ENCODE data around the gene AKIP1.

Gene AKIP1

DNA sequence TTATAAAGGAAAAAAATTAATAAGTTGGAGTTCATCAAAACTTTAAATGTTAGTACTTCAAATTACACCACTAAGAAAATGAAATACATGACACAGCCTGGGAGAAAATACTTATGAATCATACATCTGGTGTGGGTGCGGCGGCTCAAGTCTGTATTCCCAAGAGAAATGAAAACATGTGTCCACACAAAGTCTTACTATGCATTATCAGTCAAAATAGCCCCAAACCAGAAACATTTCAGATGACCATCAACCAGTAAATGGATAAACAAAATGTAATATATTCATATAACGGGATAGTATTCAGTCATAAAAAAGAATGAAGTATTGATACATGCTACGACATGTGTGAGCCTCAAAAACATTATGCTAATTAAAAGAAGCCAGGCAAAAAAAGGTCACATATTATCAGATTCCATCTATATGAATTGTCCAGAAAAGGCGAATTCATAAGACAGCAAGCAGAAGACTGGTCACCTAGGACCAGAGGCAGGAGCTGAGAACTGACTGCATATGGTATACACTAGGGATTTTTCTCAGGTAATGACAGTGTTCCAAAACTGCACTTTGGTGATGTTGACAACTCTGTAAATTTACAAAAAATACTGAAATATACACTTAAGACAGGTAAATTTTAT is 5.3 kb upstream of the AKIP1 start:
- peaks cover 3% of the 10 kb centered on the region for H3K27me3 Mint-ChIP-seq
- no peak overlapping the region for H3K27ac Mint-ChIP-seq
- H3K9me3 Mint-ChIP-seq, result no peaks in the 10 kb centered on the region
- no peak overlapping the region for H3K4me3 Mint-ChIP-seq
- H3K4me1 Mint-ChIP-seq (ENCODE audit: low read depth), result peaks cover 36% of the 10 kb centered on the region
- no peaks in the 10 kb centered on the region for H3K36me3 Mint-ChIP-seq (ENCODE audit: low read depth)

DNA sequence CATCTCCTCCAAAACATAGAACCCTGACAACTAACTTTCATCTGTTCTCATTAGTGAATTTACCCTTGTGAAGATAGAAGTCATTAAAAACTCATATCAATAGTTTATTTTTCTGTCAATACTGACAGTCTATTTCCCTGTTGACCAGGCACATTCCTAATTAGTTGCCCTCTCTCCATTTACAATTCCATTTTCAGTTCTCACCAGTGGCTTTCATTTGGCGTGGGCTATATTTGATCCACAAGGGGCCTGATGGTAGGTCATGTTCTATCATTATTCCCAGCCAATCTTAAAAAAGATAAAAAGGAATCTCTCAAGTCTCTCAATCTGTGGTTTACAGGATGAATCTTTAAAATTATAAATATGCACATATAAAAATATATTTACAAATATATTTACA is 3.9 kb upstream of the AKIP1 start:
- no peaks in the 10 kb centered on the region for H3K27me3 Mint-ChIP-seq
- H3K4me3 Mint-ChIP-seq, result no peak overlapping the region
- no peaks in the 10 kb centered on the region for H3K36me3 Mint-ChIP-seq (ENCODE audit: low read depth)
- H3K4me1 Mint-ChIP-seq (ENCODE audit: low read depth), result peaks cover 36% of the 10 kb centered on the region
- no peak overlapping the region for H3K27ac Mint-ChIP-seq
- H3K9me3 Mint-ChIP-seq, result no peaks in the 10 kb centered on the region

GRCh38 chr11:8908099-8908498 is 2.9 kb upstream of the AKIP1 start:
- Mint-ChIP-seq H3K4me3 (no peak overlapping the region), H3K4me1 (ENCODE audit: low read depth) (peaks cover 42% of the 10 kb centered on the region), H3K27me3 (no peaks in the 10 kb centered on the region), H3K9me3 (no peaks in the 10 kb centered on the region), H3K27ac (no peak overlapping the region), H3K36me3 (ENCODE audit: low read depth) (peaks cover 4% of the 10 kb centered on the region)

GRCh38 chr11:8910649-8911026 is 351 bp upstream of the AKIP1 start:
- H3K9me3 Mint-ChIP-seq, result no peaks in the 10 kb centered on the region
- no peaks in the 10 kb centered on the region for H3K27me3 Mint-ChIP-seq
- H3K4me3 Mint-ChIP-seq, result peak overlapping the region; percentile 88
- H3K27ac Mint-ChIP-seq, result no peak overlapping the region
- peaks cover 55% of the 10 kb centered on the region for H3K4me1 Mint-ChIP-seq (ENCODE audit: low read depth)
- peaks cover 17% of the 10 kb centered on the region for H3K36me3 Mint-ChIP-seq (ENCODE audit: low read depth)

DNA sequence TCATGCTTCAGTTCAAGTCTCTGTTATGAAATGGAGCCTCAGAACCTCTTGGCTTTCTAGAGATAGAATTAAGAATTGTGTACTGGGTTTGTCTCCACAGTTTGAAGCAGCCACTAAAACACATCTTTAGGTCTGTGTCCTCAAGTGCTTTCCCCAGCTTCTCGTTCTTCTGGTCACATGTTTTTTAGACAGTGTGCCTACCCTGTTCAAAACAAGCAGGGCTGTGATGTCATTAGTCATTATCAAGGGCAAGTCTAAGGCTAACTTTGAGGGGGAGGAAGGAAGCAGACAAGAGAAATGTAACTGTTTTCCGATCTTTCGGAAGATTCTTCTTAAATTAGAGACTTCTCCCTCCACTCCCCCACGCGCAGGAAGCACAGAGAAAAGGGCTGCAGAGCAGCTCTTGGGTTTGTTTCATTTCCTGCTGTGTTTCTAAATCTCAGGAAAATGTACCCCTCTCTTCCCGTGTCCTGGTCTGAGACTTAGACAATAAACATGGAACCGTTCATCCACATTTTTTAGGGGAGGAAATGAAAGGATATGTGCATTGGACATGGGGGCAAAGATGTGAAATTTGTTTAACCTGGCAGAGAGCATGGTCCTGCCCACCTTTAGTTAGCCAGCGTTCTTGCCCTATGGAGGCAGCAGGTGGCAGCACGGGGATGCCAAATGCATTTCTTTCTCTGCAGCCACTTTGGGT is 3.1 kb downstream of the AKIP1 start:
- Mint-ChIP-seq H3K9me3 (no peaks in the 10 kb centered on the region), H3K27ac (peak overlapping the region; percentile 71), H3K4me3 (peak overlapping the region; percentile 68), H3K4me1 (ENCODE audit: low read depth) (peaks cover 34% of the 10 kb centered on the region), H3K27me3 (no peaks in the 10 kb centered on the region), H3K36me3 (ENCODE audit: low read depth) (peaks cover 39% of the 10 kb centered on the region)

- Mint-ChIP-seq H3K27ac (no peak overlapping the region), H3K9me3 (no peaks in the 10 kb centered on the region), H3K27me3 (no peaks in the 10 kb centered on the region), H3K4me3 (peak overlapping the region; percentile 68), H3K36me3 (ENCODE audit: low read depth) (peaks cover 43% of the 10 kb centered on the region), H3K4me1 (ENCODE audit: low read depth) (peaks cover 33% of the 10 kb centered on the region)
These were observed 3.7 kb downstream of the AKIP1 start for GRCh38 chr11:8914661-8915018.

- H3K27ac Mint-ChIP-seq, result no peak overlapping the region
- no peaks in the 10 kb centered on the region for H3K27me3 Mint-ChIP-seq
- no peak overlapping the region for H3K4me3 Mint-ChIP-seq
- H3K36me3 Mint-ChIP-seq (ENCODE audit: low read depth), result peaks cover 59% of the 10 kb centered on the region
- H3K4me1 Mint-ChIP-seq (ENCODE audit: low read depth), result peaks cover 23% of the 10 kb centered on the region
- no peaks in the 10 kb centered on the region for H3K9me3 Mint-ChIP-seq
These were observed 6.3 kb downstream of the AKIP1 start for GRCh38 chr11:8917157-8917825.

GRCh38 chr11:8922691-8923090 is 11.7 kb downstream of the AKIP1 start:
- Mint-ChIP-seq H3K4me3 (no peak overlapping the region), H3K9me3 (no peaks in the 10 kb centered on the region), H3K27ac (no peak overlapping the region), H3K27me3 (no peaks in the 10 kb centered on the region), H3K36me3 (ENCODE audit: low read depth) (peaks cover 42% of the 10 kb centered on the region), H3K4me1 (ENCODE audit: low read depth) (no peaks in the 10 kb centered on the region)

GRCh38 chr11:8925711-8926110 is 14.7 kb downstream of the AKIP1 start:
- H3K27ac Mint-ChIP-seq, result no peak overlapping the region
- H3K9me3 Mint-ChIP-seq, result no peaks in the 10 kb centered on the region
- no peak overlapping the region for H3K4me3 Mint-ChIP-seq
- H3K4me1 Mint-ChIP-seq (ENCODE audit: low read depth), result no peaks in the 10 kb centered on the region
- peaks cover 22% of the 10 kb centered on the region for H3K36me3 Mint-ChIP-seq (ENCODE audit: low read depth)
- H3K27me3 Mint-ChIP-seq, result no peaks in the 10 kb centered on the region

DNA sequence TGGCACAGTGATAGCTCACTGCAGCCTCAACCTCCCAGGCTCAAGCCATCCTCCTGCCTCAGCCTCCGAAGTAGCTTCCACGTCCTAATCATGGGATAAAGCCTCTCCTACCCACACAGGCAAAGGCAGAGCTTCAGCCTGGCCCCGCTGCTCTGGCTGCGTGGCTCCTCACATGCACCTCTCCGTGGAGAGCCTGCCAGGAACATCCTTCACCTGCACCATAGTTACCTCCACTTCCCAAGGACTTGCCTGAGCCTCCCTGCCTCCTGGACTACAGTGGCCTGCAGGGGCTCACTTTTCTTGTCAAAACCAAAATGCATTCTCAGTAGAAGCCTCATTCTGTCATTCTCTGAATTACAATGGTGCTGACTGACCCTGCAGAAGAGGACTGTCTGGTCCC is 15.2 kb downstream of the AKIP1 start:
- H3K36me3 Mint-ChIP-seq (ENCODE audit: low read depth), result peaks cover 20% of the 10 kb centered on the region
- no peaks in the 10 kb centered on the region for H3K9me3 Mint-ChIP-seq
- H3K4me3 Mint-ChIP-seq, result no peak overlapping the region
- H3K27ac Mint-ChIP-seq, result no peak overlapping the region
- H3K4me1 Mint-ChIP-seq (ENCODE audit: low read depth), result no peaks in the 10 kb centered on the region
- H3K27me3 Mint-ChIP-seq, result no peaks in the 10 kb centered on the region

DNA sequence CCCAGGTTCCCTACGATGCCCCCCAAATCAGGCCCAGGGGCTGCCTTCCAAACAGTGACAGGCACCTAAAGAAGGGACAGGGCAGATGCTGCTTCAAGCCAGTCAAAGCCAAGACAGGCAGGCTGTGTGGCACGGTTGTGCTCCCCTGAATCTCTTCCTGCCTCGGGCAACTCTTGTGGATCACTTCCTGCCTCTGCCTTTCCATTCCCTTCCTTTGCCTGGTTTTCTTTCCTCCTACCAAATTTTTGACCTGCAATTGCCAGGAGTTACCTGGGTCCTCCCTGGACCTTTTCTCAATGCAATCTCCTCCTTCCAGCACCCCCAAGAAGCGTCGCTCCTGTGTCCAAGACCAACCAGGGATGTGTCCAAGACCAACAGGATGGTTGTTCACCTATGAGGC is 16.2 kb downstream of the AKIP1 start:
- H3K27ac Mint-ChIP-seq, result no peak overlapping the region
- no peak overlapping the region for H3K4me3 Mint-ChIP-seq
- H3K4me1 Mint-ChIP-seq (ENCODE audit: low read depth), result no peaks in the 10 kb centered on the region
- H3K36me3 Mint-ChIP-seq (ENCODE audit: low read depth), result peaks cover 10% of the 10 kb centered on the region
- no peaks in the 10 kb centered on the region for H3K27me3 Mint-ChIP-seq
- no peaks in the 10 kb centered on the region for H3K9me3 Mint-ChIP-seq

GRCh38 chr11:8928205-8928604 is 17.2 kb downstream of the AKIP1 start:
- Mint-ChIP-seq H3K4me3 (no peak overlapping the region), H3K9me3 (no peaks in the 10 kb centered on the region), H3K27ac (no peak overlapping the region), H3K27me3 (no peaks in the 10 kb centered on the region), H3K4me1 (ENCODE audit: low read depth) (no peaks in the 10 kb centered on the region), H3K36me3 (ENCODE audit: low read depth) (no peaks in the 10 kb centered on the region)

- H3K9me3 Mint-ChIP-seq, result no peaks in the 10 kb centered on the region
- H3K4me1 Mint-ChIP-seq (ENCODE audit: low read depth), result no peaks in the 10 kb centered on the region
- H3K27ac Mint-ChIP-seq, result no peak overlapping the region
- no peak overlapping the region for H3K4me3 Mint-ChIP-seq
- no peaks in the 10 kb centered on the region for H3K27me3 Mint-ChIP-seq
- no peaks in the 10 kb centered on the region for H3K36me3 Mint-ChIP-seq (ENCODE audit: low read depth)
These were observed 18.1 kb downstream of the AKIP1 start for GRCh38 chr11:8928981-8929615.

GRCh38 chr11:8930456-8931175 is 19.6 kb downstream of the AKIP1 start:
- H3K4me3 Mint-ChIP-seq, result no peak overlapping the region
- no peak overlapping the region for H3K27ac Mint-ChIP-seq
- H3K36me3 Mint-ChIP-seq (ENCODE audit: low read depth), result no peaks in the 10 kb centered on the region
- no peaks in the 10 kb centered on the region for H3K27me3 Mint-ChIP-seq
- no peaks in the 10 kb centered on the region for H3K9me3 Mint-ChIP-seq
- H3K4me1 Mint-ChIP-seq (ENCODE audit: low read depth), result no peaks in the 10 kb centered on the region

Data from stimulated activated naive CD8-positive, alpha-beta T cell treated with anti-CD3 and anti-CD28 coated beads, Interleukin-15, Interleukin-2, amounts not matched to agents 100 ng/mL and 50 ng/mL, for 24 hours (primary cell).